Stimulated activated CD4-positive, alpha-beta T cell treated with anti-CD3 and anti-CD28 coated beads, Interleukin-15, amount 100 ng/mL, for 24 hours (primary cell): ENCODE results near the gene BNIP2.
"Not testable (repeated sequence)": the region's sequence is repeated elsewhere in the genome, so short reads cannot be mapped to it uniquely, and the experiment has no call there.

Source experiments
- DNase-seq: peaks from one replicate; pipeline ENCODE4 v3.0.0-alpha.2; 2020

BNIP2 gene

GRCh38 chr15:59688782-59689625 lies at the start of gene BNIP2:
TSS of gene BNIP2 (minus strand) at chr15:59689320. CDS start at chr15:59682457, 6,863 bp downstream.
- DNase-seq: peak; percentile 99

- DNase-seq: no peak
These were observed 49.6 kb upstream of the BNIP2 start for GRCh38 chr15:59738676-59739075.

- no peak for DNase-seq
These were observed 47.1 kb upstream of the BNIP2 start for GRCh38 chr15:59736181-59736580.

- no peak for DNase-seq
These were observed 36.0 kb upstream of the BNIP2 start for GRCh38 chr15:59725151-59725486.

GRCh38 chr15:59723687-59724346 lies 34.7 kb upstream of the BNIP2 start:
- DNase-seq: no peak

- no peak for DNase-seq
These were observed 33.4 kb upstream of the BNIP2 start for GRCh38 chr15:59722476-59722875.

- DNase-seq: no peak
These were observed 32.9 kb upstream of the BNIP2 start for GRCh38 chr15:59722037-59722436.

- no peak for DNase-seq
These were observed 32.3 kb upstream of the BNIP2 start for GRCh38 chr15:59721411-59721810.

- no peak for DNase-seq
These were observed 24.1 kb upstream of the BNIP2 start for GRCh38 chr15:59713177-59713576.

- DNase-seq: no peak
These were observed 22.5 kb upstream of the BNIP2 start for GRCh38 chr15:59711451-59712243.

GRCh38 chr15:59707619-59708018 lies 18.5 kb upstream of the BNIP2 start:
- DNase-seq: no peak

- DNase-seq: no peak
These were observed 15.1 kb upstream of the BNIP2 start for GRCh38 chr15:59703979-59704796.

- DNase-seq: no peak
These were observed 13.2 kb upstream of the BNIP2 start for GRCh38 chr15:59702351-59702750.

GRCh38 chr15:59701880-59702279 lies 12.8 kb upstream of the BNIP2 start:
- DNase-seq: no peak

GRCh38 chr15:59699810-59700431 lies 10.8 kb upstream of the BNIP2 start:
- no peak for DNase-seq

GRCh38 chr15:59698065-59698464 lies 8.9 kb upstream of the BNIP2 start:
- not testable (repeated sequence) for DNase-seq

- DNase-seq: no peak
These were observed 7.2 kb upstream of the BNIP2 start for GRCh38 chr15:59696332-59696731.

- DNase-seq: no peak
These were observed 5.7 kb upstream of the BNIP2 start for GRCh38 chr15:59694779-59695178.

GRCh38 chr15:59691194-59691805 lies 2.2 kb upstream of the BNIP2 start:
- DNase-seq: peak; percentile 51

- peak; percentile 78 for DNase-seq
These were observed 611 bp upstream of the BNIP2 start for GRCh38 chr15:59689626-59690236.

GRCh38 chr15:59688423-59688781 lies 718 bp downstream of the BNIP2 start:
- DNase-seq: no peak
